Caki2 (cell line): ENCODE data around the gene ATP2B2. TPM values are rescaled to one million over a fixed set of nuclear protein-coding genes. Genes with fewer than 3 reads are reported as not detected.

Experiments
- DNase-seq: peaks from one replicate; pipeline ENCODE4 v3.0.0-alpha.2; 2015; ENCODE audit warnings: low read depth
- in situ Hi-C: cut with HindIII; loops from 2 replicates; pipeline ENCODE4 v1.10.0; 2016; ENCODE audit warnings: low sequenced_read_pairs, low pct_unique_long_range_greater_than_20kb, mixed read lengths
- total RNA-seq: library from RNA; depleted of rRNA; stranded (reverse); fragments of >200 nt; shearing (Covaris generic); gene quantifications from 2 replicates; pipeline ENCODE4 v1.2.3, GENCODE V29; 2014; ENCODE audit warnings: low replicate concordance

Gene ATP2B2
- total RNA-seq, 1 experiment from 2014 or later = not detected

- in situ Hi-C loops = no loop called here
- no peak for DNase-seq
Measured at GRCh38 chr3:10466186-10466585, 39.2 kb downstream of the ATP2B2 start.

DNA sequence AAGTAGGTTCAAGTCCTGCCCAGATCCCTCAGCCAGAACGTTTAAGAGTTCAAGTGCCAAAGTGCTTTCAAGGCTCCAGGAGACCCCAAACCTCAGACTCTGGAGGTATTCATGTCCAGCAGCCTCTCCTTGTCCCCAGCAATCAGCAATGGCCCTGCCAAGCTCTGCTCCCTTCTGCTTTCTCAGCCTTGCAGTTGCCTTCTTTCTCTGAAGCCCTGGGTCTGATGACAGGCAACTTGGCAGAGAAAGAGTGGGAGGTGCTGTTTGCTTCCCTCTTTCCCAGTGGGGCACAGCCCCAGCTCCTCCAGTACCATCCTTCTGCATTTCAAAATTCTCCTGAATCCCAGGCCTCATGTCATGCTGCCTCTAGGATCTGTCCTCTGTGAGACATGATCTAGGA lies 40.2 kb downstream of the ATP2B2 start:
- DNase-seq = no peak
- in situ Hi-C loops = no loop called here

DNA sequence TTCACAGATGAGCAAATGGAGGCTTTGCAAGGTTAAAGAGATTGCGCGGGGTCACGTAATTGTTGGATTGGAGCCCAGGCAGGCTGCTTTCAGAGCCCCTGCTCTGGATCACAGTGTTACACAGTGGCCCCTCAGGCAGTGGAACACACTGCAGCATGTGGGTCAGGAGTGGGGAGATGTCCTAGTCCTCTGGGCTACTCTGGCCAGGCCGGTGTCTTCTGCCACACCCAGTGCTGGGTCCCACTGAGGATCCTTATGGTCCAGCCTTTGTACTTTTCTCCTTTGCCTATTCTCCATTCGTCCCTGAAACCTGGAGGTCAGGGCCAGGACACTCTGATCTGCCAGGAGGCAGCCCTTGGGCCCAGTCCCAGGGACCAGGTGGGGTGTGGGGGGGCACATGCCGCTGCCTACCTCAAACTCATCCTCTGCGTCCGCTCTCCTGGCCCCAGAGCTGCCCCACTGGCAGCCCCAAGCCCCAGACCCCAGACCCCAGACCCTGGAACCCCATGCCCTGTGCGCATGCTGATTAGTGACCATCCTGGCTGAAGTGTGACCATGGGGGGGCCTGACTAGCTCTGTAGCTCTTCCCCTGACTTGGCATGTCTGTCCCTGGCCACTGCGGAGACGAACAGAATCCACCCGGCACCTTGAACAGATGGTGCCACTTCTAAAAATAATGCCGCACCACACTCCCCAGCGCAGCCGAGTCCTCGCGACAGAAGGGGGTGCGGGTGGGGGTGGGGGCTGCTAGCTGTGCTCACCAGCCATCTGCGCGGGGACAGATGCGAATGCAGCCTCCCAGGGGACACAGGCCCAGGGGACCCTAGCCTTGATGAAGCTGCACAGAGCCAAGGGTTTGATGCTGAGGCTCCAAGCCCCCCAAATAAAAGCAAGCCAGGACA lies 41.6 kb downstream of the ATP2B2 start:
- in situ Hi-C loops = no loop called here
- DNase-seq = no peak

GRCh38 chr3:10462641-10463532 lies 42.5 kb downstream of the ATP2B2 start:
- in situ Hi-C loops = no loop called here
- DNase-seq = no peak

DNA sequence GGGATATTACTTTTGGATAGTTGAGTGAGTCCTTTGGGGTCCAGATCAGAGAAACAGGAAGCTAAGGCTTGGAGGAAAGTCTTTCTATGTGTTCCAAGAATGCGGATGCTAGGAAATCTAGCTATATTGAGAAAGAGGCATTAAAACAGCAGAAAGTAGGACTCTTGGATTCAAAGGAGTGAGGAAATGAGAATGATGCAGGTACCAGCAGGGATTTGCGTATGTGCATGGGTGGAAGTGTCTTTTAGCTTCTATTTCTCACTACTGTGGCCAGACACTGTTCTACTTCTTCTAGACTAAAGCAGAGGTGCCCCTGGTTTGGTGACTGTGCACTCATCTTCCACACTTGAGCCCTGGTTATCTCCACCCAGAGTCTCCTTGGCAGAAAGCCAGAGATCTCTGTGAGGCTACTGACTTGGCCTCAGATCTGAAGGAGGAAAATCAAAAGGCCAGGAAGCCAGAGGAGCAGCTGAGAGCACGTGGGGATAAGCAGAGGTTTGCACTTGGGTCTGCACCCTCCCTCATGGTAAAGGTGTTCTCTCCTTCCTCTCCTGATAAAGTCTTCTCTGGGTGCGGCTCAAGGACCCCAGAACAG lies 44.3 kb downstream of the ATP2B2 start:
- in situ Hi-C loops = no loop called here
- DNase-seq = no peak

GRCh38 chr3:10459954-10460754 lies 45.2 kb downstream of the ATP2B2 start:
- peak; percentile 74 for DNase-seq
- in situ Hi-C loops = no loop called here

DNA sequence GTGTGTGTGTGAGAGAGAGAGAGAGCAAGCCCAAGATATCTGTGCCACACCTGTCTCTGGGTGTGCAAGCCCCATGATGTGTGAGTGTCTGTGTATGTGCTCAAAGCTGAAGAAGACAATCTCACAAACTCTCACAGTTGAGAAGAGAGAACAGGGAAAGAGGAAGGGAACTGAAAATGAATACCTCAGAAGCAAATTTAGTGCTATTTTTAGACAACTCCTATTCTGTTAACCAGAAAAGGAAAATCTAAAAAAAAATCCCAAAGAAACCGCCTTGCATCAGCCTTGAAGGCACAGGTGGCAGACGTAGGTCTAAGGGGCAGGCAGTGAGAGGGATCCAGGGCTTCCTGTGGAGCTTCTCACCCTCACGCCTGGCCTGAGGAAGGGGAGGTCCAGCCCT lies 47.8 kb downstream of the ATP2B2 start:
- in situ Hi-C loops = no loop called here
- DNase-seq = no peak

- in situ Hi-C loops = no loop called here
Measured at GRCh38 chr3:10456981-10457380, 48.4 kb downstream of the ATP2B2 start.

DNA sequence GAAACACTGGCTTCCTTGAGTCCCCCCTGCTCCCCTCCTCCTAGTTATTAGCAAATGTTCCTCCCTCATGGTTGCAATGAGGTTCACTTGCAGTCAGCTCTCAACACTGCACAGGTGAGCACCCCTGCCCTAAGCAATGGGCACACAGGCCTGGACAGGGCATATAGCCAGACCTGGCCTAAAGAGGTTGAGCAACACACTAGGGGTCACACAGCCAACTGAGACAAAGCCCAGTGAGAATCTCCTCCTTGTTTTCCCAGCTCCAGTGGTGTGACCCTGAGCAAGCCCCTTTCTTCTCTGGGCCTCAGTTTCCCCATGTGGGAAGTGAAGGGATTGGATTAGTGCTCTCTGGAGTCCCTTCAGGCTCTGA lies 49.9 kb downstream of the ATP2B2 start:
- in situ Hi-C loops = no loop called here
- no peak for DNase-seq

More at GRCh38 chr3:10456981-10457380, 48.4 kb downstream of the ATP2B2 start:
- no peak for DNase-seq

- in situ Hi-C loops = no loop called here
- no peak for DNase-seq
Measured at GRCh38 chr3:10454907-10455544, 50.4 kb downstream of the ATP2B2 start.

DNA sequence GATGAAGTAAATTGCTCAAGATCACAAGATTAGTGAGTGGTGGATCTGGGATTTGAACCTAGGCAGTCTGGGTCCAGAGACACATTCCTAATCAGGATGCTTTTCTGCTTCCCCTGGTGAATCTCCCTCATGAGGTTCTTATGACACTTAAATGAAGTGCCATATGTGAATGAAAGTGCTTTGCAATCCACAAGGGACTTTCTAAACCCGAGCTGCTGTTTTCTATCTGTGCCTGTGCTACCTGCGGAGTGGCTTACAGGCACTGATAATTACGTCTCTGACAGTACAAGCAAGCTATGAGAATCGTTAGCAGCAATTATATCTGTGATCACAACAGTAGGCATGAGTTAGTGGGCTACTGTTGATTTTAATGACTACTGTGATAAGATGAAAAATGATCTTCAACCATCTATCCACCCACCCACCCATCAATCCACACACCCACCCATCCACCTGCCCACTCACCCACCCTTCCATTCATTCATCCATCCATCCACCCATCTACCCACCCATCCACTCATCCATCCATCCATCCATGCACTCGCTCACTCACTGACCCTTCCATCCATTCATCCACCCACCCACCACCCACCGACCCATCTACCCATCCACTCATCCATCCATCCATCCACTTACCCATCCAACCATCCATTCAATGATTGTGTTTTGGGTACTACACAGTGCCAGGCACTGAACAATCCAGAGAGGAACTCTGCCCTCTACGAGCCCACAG lies 51.8 kb downstream of the ATP2B2 start:
- DNase-seq = no peak
- in situ Hi-C loops = no loop called here

DNA sequence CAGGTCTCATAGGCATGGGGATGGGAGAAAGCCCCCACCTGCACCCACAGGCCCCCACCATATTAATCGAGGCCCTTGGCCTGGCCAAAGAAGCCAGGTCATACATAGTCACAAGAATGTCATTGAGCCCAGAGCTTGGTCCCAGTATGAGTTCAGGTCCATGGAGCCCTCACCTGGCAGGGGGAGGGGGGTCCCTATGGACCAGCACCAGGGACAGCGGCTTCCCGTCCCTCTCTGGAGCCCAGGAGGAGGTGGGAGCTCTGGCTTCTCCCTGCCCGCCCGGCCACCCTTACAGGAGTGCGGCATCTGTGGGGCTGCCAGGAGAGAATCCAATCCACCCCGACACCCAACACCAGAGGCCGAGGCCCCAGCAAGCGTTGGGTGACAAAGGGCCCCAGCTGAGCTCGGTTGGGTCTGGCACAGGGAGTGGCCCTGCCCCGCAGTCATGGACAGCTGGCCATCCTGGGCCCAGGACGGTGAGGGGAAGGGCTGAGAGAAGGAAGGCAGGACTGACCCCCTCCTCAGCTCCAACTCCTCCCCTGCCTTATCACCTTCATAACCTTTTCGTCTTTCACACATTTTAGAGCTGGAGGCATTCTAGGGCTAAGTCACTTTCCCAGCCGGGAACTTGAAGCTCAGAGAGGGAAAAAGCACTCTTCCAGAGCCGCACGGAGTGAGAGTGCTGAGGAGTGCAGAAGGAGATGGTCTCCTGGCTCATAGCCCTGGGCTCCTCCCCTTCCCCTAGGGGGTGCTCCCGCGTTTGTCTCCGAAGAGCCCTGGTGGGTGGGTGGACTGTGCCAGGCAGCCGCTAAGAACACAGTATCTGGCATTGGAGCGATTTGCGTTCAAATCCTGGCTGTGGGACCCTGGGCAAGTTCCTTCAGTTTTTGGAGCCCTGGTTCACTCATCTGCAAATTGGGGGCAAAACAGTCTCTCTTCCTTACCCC lies 54.6 kb downstream of the ATP2B2 start:
- in situ Hi-C loops = no loop called here
- DNase-seq = no peak

- no peak for DNase-seq
- in situ Hi-C loops = no loop called here
Measured at GRCh38 chr3:10449436-10449835, 56.0 kb downstream of the ATP2B2 start.

DNA sequence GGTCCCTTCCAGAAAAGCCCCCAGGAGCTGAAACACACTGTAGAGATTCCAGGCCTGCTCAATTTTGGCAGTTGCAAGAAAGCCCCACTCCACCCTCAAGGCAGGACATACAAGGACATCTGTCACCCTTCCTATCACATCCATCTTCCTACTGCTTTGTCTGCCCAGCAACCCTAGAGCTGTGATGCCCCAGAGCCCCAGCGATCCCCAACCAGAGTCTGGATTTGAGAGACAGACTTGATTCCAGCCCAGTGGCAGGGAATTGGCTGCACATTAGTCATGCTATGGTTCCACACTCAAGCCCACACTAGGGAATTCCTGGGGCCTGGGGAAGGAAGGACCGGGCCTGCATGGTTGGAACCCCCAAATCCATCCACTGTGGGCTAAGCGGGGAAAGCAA lies 56.8 kb downstream of the ATP2B2 start:
- in situ Hi-C loops = no loop called here
- no peak for DNase-seq

- in situ Hi-C loops = no loop called here
Measured at GRCh38 chr3:10447527-10448260, 57.7 kb downstream of the ATP2B2 start.

More at GRCh38 chr3:10447527-10448260, 57.7 kb downstream of the ATP2B2 start:
- no peak for DNase-seq
